ENCODE results near the gene TBL1Y. TPM values are rescaled to one million over a fixed set of nuclear protein-coding genes. Genes with fewer than 3 reads are reported as not detected.

Gene TBL1Y
- total RNA-seq, 1 donor from 2014 or later, result not detected

- ATAC-seq, result no peak
- intact Hi-C loops (cut with micrococcal nuclease), result no loop called here
- DNase-seq, result no peak
Observed at GRCh38 chrY:6967736-6968135, 57.2 kb downstream of the TBL1Y start.

GRCh38 chrY:6968191-6968590 lies 57.7 kb downstream of the TBL1Y start:
- ATAC-seq, result no peak
- no peak for DNase-seq
- intact Hi-C loops (cut with micrococcal nuclease), result no loop called here

GRCh38 chrY:6972271-6972887 lies 61.9 kb downstream of the TBL1Y start:
- intact Hi-C loops (cut with micrococcal nuclease), result no loop called here
- no peak for DNase-seq
- no peak for ATAC-seq

- ATAC-seq (no peak), DNase-seq (no peak)
- intact Hi-C loops (cut with micrococcal nuclease), result no loop called here
Observed at GRCh38 chrY:6974971-6975370, 64.5 kb downstream of the TBL1Y start.

GRCh38 chrY:6977783-6978182 lies 67.3 kb downstream of the TBL1Y start:
- intact Hi-C loops (cut with micrococcal nuclease), result no loop called here
- DNase-seq (no peak), ATAC-seq (no peak)

GRCh38 chrY:6983221-6983620 lies 72.7 kb downstream of the TBL1Y start:
- intact Hi-C loops (cut with micrococcal nuclease), result no loop called here
- ATAC-seq (no peak), DNase-seq (no peak)

- intact Hi-C loops (cut with micrococcal nuclease), result no loop called here
- DNase-seq (no peak), ATAC-seq (no peak)
Observed at GRCh38 chrY:6987811-6988210, 77.3 kb downstream of the TBL1Y start.

GRCh38 chrY:6989886-6990620 lies 79.6 kb downstream of the TBL1Y start:
- intact Hi-C loops (cut with micrococcal nuclease), result no loop called here
- DNase-seq, result no peak
- no peak for ATAC-seq

- no peak for ATAC-seq
- intact Hi-C loops (cut with micrococcal nuclease), result no loop called here
- no peak for DNase-seq
Observed at GRCh38 chrY:6992041-6992440, 81.5 kb downstream of the TBL1Y start.

GRCh38 chrY:6995987-6996386 lies 85.5 kb downstream of the TBL1Y start:
- ATAC-seq (no peak), DNase-seq (no peak)
- intact Hi-C loops (cut with micrococcal nuclease), result no loop called here

GRCh38 chrY:6997503-6998066 lies 87.1 kb downstream of the TBL1Y start:
- ATAC-seq (no peak), DNase-seq (no peak)
- intact Hi-C loops (cut with micrococcal nuclease), result no loop called here

GRCh38 chrY:6999905-7000304 lies 89.4 kb downstream of the TBL1Y start:
- DNase-seq (no peak), ATAC-seq (no peak)
- intact Hi-C loops (cut with micrococcal nuclease), result no loop called here

GRCh38 chrY:7002581-7002980 lies 92.1 kb downstream of the TBL1Y start:
- ATAC-seq, result no peak
- intact Hi-C loops (cut with micrococcal nuclease), result no loop called here
- no peak for DNase-seq

- DNase-seq (no peak), ATAC-seq (no peak)
- intact Hi-C loops (cut with micrococcal nuclease), result no loop called here
Observed at GRCh38 chrY:7007911-7008310, 97.4 kb downstream of the TBL1Y start.

GRCh38 chrY:7008578-7009355 lies 98.3 kb downstream of the TBL1Y start:
- no peak for ATAC-seq
- intact Hi-C loops (cut with micrococcal nuclease), result no loop called here
- DNase-seq, result no peak

GRCh38 chrY:7013051-7013450 lies 102.6 kb downstream of the TBL1Y start:
- intact Hi-C loops (cut with micrococcal nuclease), result no loop called here
- ATAC-seq, result no peak
- DNase-seq, result no peak

GRCh38 chrY:7016521-7016920 lies 106.0 kb downstream of the TBL1Y start:
- intact Hi-C loops (cut with micrococcal nuclease), result no loop called here
- ATAC-seq (no peak), DNase-seq (no peak)

- ATAC-seq, result no peak
- intact Hi-C loops (cut with micrococcal nuclease), result no loop called here
Observed at GRCh38 chrY:7017244-7018080, 107.0 kb downstream of the TBL1Y start.

GRCh38 chrY:7039037-7039436 lies 128.5 kb downstream of the TBL1Y start:
- DNase-seq (no peak), ATAC-seq (no peak)
- intact Hi-C loops (cut with micrococcal nuclease), result no loop called here

More at GRCh38 chrY:7017244-7018080, 107.0 kb downstream of the TBL1Y start:
- DNase-seq, result no peak

All from left ventricle myocardium superior (tissue), 1 donor.